Keratinocyte (primary cell): Measurements from ENCODE around the gene CIT.

Experiments used
- EZH2 ChIP-seq: IDR thresholded peaks from one replicate; pipeline ENCODE4 v1.6.1; 2012; ENCODE audit warnings: inconsistent platforms, mild to moderate bottlenecking, low read length, moderate library complexity
- TF ChIP-seq, protein P1 (sequence below), 3 experiments: IDR thresholded peaks in 1 of 3; conservative IDR thresholded peaks in 1 of 3; optimal IDR thresholded peaks in 1 of 3; 2 replicates in 2 of 3; 3 replicates in 1 of 3; pipeline versions ENCODE3 to v1.5.1; 2011; ENCODE audit warnings: low read length in 3 of 3, mild to moderate bottlenecking in 3 of 3, moderate library complexity in 2 of 3, control low read depth in 1 of 3, inconsistent platforms in 1 of 3; ENCODE audit not compliant: insufficient read depth in 2 of 3; ENCODE audit errors: extremely low read depth in 1 of 3

DNA sequence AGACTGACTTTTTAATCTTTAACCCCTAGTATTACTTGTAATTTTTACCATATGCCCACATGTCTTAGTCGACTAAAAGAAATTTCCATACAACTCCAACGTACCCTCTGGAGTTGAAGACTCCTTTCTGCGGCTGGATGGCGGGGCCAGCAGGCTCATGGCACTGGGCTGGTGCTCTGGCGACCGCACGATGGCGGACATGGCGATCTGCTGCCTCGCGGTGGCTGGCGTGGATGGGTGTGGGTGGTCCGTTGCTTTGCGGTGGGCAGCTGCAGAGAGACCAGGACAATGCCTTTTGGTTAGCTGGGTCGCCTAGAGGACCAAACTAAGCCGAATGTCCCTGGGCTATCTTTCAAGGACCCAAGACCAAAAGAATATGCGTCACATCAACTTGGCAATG, 159.0 kb downstream of the CIT start:
- TF ChIP-seq, protein P1, sequence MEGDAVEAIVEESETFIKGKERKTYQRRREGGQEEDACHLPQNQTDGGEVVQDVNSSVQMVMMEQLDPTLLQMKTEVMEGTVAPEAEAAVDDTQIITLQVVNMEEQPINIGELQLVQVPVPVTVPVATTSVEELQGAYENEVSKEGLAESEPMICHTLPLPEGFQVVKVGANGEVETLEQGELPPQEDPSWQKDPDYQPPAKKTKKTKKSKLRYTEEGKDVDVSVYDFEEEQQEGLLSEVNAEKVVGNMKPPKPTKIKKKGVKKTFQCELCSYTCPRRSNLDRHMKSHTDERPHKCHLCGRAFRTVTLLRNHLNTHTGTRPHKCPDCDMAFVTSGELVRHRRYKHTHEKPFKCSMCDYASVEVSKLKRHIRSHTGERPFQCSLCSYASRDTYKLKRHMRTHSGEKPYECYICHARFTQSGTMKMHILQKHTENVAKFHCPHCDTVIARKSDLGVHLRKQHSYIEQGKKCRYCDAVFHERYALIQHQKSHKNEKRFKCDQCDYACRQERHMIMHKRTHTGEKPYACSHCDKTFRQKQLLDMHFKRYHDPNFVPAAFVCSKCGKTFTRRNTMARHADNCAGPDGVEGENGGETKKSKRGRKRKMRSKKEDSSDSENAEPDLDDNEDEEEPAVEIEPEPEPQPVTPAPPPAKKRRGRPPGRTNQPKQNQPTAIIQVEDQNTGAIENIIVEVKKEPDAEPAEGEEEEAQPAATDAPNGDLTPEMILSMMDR (optimal IDR thresholded peaks at IDR 0.05 in 1 of 3, IDR thresholded peaks at IDR 0.05 in 1 of 3, conservative IDR thresholded peaks at IDR 0.05 in 1 of 3; ENCODE audit: extremely low read depth in 1 of 3, insufficient read depth in 2 of 3, low read length in 3 of 3) = no peak
- TF ChIP-seq EZH2 = no peak
